ENCODE results near the gene DNAJB7. TPM values are rescaled to one million over a fixed set of nuclear protein-coding genes. Genes with fewer than 3 reads are reported as not detected.
"Not testable (repeated sequence)": the region's sequence is repeated elsewhere in the genome, so short reads cannot be mapped to it uniquely, and the experiment has no call there.

DNAJB7 gene
- not detected in 2 replicates for total RNA-seq (2014; rRNA removed; shearing (Covaris generic))

DNA sequence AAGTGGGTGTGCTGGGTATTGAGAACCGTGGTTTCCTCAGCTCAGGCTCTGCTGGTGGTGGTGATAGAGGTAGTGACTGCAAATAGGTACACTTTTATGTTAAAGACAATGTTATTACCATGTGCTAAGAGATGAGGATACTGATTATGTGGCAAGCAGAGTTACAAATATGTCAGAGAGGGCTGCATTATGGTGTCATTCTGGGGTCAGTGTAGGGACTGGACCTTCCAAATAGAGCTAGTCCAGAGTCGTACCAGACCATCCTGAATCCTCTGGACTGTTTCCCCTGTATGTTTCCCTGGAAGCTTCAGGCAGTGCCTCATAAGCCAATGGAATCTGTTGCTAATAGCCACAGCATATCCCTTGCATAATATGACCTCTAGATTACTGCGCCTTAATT lies at the start of gene DNAJB7:
DNAJB7 (minus strand) TSS at position 101 of the 400 bp plus-strand sequence. CDS start 119 bp downstream, outside the sequence.
- no peak for DNase-seq (ENCODE audit: low read depth)

DNA sequence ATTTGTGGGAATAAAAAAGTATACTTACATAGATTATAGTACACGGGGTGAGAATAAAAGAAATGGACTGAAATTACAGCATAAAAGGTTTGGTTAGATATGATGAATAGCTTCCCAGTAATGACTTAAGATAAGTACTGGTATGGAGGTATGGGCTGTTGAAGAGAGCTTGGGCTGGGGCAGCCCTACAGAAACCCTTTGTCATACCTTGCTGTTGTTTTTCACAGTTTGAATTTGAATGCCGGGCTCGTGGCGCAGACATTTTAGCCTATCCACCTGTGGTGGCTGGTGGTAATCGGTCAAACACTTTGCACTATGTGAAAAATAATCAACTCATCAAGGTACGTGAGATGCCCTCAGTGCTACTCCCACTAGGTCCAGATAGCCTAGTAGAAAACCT lies 47.0 kb upstream of the DNAJB7 start:
- no peak for DNase-seq (ENCODE audit: low read depth)

GRCh38 chr22:40904101-40904500 lies 42.2 kb upstream of the DNAJB7 start:
- DNase-seq (ENCODE audit: low read depth), result no peak

- DNase-seq (ENCODE audit: low read depth), result peak; percentile 37
These were observed 37.0 kb upstream of the DNAJB7 start for GRCh38 chr22:40898850-40899357.

GRCh38 chr22:40894417-40894816 lies 32.5 kb upstream of the DNAJB7 start:
- no peak for DNase-seq (ENCODE audit: low read depth)

GRCh38 chr22:40890881-40891280 lies 29.0 kb upstream of the DNAJB7 start:
- DNase-seq (ENCODE audit: low read depth), result no peak

DNA sequence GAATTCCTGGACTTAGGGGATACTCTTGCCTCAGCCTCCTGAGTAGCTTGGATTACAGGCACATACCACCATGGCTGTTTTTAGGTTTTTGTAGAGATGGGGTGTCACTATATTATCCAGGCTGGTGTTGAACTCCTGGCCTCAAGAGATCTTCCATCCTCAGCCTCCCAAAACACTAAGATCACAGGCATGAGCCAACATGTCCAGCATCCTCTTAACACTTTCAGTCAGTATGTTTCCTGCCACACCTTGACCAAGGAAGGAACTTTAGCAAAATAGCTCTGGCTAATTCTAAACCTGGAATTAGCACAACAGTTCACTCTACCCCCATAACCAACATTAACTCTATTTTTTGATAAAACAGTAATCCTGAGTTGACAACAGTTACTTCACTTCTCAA lies 27.2 kb upstream of the DNAJB7 start:
- DNase-seq (ENCODE audit: low read depth), result no peak

GRCh38 chr22:40878922-40879321 lies 17.0 kb upstream of the DNAJB7 start:
- DNase-seq (ENCODE audit: low read depth), result no peak

DNA sequence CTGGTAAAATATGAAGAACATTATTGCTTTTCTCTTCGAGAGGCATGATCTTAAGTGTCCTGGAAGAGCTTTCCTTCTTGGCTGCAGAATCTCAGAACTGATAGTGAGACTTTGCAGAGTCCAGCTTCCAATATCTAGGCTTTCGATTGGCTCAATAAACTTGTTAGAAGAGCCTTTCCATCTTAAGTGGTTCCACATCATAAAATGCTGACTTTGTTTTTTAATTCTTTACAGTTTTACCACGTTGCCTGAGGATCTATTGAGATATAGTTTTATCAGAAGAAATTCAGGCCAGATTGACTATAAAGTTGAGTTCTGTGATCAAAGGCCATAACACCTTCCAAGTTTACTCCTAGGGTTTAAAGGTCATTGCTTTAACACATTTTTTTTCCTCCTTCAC lies 15.6 kb upstream of the DNAJB7 start:
- no peak for DNase-seq (ENCODE audit: low read depth)

DNA sequence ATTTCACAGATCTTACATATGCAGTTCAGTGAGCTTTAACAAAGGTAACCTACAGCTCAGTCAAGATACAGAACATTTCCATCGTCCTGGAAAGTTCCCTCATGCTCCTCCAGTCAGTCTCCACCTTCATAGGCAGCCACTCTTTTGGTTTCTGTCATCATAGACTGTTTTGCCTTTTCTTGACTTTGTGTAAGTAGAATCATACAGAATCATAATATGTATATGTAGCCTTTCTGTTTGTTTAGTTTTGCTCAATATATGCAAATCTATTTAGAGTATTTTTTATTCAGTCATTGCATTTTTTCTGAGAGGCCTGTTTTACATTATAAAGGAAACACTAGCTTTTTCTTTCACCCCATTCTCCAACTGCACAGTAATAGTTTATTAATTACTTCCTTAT lies 15.0 kb upstream of the DNAJB7 start:
- no peak for DNase-seq (ENCODE audit: low read depth)

- no peak for DNase-seq (ENCODE audit: low read depth)
These were observed 13.2 kb upstream of the DNAJB7 start for GRCh38 chr22:40875111-40875510.

DNA sequence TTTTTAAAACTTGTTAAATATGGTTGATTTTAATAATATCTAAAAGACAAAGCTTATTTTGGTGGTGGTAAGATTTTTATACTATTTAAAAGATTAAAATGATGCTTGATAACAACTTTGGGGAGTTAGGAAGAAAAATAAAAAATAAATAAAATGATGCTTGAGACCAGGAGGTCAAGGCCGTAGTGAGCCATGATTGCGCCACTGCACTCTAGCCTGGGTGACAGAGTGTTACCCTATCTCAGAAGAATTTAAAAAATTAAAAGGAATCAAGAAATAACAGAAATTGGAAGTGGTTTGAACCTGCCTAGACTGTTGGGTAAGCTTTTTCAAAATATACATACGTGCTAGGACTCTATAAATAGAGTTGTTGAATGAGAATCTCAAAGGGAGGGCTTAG lies 12.1 kb upstream of the DNAJB7 start:
- DNase-seq (ENCODE audit: low read depth), result no peak

- not testable (repeated sequence) for DNase-seq (ENCODE audit: low read depth)
These were observed 6.5 kb upstream of the DNAJB7 start for GRCh38 chr22:40868379-40868778.

DNA sequence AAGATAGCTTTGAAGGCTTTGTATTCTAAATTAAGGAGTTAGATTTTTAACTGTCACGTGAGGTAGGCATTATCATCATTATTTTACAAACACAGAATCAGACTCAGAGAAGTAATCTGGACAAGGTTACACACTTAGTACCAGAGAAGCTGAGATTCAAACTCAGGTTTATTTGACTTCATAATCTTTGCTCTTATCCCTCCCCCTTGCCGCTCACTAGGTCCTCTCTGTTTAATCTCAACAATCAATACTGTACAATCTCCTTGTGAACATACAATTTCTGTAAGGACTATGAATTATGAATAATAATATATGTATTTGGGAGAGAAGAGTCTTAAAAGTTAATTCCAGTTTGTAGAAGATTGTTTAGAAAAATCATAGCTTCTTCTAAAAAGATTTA lies 5.2 kb upstream of the DNAJB7 start:
- no peak for DNase-seq (ENCODE audit: low read depth)

GRCh38 chr22:40862537-40862936 lies 624 bp upstream of the DNAJB7 start:
- no peak for DNase-seq (ENCODE audit: low read depth)

DNA sequence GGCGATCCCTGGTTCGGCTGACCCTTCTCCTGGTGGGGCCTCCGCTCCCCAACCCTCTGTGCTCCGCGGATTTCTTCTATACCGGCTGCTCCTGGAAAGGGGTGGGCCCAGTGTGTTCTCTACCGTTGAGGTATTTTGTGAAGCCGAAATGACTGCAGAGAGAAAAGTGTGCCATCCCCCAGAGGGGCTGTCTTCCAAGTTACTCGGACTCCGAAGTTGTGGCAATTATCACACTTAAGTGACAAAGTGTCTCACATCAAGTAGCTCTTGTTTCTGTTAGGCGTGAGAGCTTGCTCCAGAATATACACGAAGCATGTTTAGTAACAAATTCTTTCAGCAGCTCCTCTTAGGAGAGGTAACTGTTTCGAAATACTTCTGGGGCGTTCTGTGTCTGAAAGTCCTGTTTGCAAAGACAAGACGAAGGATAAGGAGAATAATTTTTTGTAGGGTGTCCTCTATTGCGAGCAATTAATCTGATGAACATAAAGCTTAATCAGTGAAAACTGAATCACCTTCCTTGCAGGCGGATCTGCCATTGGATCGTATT lies 4.5 kb downstream of the DNAJB7 start:
- DNase-seq (ENCODE audit: low read depth), result no peak

DNA sequence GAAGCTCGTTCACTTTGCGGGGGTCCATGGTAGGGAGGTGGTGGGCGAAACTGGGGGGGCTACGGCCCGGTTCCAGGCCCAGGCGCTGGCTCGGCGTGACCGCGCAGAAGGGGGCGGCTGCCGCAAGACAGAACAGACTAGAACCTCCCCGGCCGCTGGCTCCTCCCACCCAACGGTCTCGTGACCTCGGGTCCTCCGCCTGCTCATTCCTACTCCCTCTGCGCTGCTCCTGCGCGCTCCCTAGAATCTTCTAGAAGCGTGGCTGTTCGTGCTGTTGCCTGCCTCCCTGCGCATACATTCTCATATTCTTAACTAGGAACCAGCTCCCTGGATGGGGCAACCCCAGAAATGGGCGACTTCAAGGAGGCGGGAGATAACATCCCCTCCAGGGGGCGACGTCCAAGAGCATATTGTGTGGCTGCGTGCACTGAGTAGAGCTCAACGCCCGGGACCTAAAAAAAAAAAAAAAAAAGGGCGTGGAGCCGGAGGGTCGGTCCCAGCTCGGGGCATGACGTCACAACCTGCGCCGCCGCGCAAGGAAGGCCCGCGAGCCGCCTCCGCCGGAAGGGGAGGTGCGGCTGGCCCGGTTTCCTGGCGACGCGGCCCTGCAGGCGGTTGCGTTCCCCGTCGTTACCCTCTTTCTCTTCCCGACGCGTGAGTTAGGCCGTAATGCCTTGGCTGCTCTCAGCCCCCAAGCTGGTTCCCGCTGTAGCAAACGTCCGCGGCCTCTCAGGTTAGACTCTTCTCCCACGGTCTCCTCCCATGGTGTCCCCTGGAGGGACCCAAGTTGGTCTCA lies 5.2 kb downstream of the DNAJB7 start, which contains the start of the genes ST13 and XPNPEP3:
ST13 (minus strand) TSS at position 127 of the 796 bp plus-strand sequence; CDS start at position 28, 99 bp downstream.
XPNPEP3 (plus strand) TSS at position 636 of the 796 bp plus-strand sequence; CDS start at position 670, 34 bp downstream.
- DNase-seq (ENCODE audit: low read depth), result peak; percentile 96

- DNase-seq (ENCODE audit: low read depth), result peak; percentile 30
These were observed 5.9 kb downstream of the DNAJB7 start for GRCh38 chr22:40855979-40856512.

DNA sequence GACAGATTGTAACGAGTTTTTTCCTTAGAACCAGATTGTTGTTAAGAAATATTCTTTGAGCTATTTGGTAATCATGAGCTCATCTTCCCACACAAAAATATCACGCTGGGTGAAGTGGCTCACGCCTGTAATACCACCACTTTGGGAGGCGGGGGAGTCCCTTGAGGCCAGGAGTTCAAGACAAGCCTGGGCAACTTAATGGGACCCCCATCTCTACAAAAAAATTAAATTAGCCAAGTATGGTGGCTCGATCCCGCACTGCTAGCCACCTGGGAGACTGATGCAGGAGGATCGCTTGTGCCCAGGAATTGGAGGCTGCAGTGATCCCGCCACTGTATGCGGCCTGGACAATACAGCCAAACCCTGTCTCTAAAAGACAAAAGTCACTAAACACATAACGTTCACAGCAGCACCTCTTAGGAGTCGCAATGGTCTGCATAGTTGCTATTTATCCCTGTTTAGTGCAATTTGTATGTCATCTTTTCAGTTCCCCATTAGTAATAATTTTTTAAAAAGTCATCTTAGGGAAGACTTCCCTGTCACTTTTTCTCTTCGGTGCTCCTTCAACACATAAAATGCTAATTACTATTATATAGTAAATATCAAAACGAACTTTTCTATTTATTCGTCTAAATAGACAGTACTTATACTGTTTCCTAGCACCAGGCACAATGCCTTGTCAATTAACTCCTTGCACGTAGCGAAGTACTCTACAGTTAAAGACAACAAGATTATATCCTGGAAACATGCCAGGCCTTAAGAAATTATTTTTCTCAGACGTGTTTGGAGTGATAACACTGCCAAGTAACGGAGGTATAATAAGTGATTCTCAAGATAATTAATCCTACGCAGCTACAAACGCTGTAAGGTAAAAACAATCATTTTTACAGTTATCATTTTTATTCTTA lies 6.6 kb downstream of the DNAJB7 start:
- DNase-seq (ENCODE audit: low read depth), result peak; percentile 8

GRCh38 chr22:40853961-40854360 lies 8.0 kb downstream of the DNAJB7 start:
- no peak for DNase-seq (ENCODE audit: low read depth)

- no peak for DNase-seq (ENCODE audit: low read depth)
These were observed 8.6 kb downstream of the DNAJB7 start for GRCh38 chr22:40853333-40853732.

- not testable (repeated sequence) for DNase-seq (ENCODE audit: low read depth)
These were observed 16.1 kb downstream of the DNAJB7 start for GRCh38 chr22:40845816-40846215.
